DLD1 (cell line): ENCODE measurements around the gene ZNF254.
"Not testable (repeated sequence)": the region's sequence is repeated elsewhere in the genome, so short reads cannot be mapped to it uniquely, and the experiment has no call there.

Experiments
- in situ Hi-C: cut with HindIII; loops from 2 replicates; pipeline ENCODE4 v1.10.0; 2017; ENCODE audit warnings: low sequenced_read_pairs

The ZNF254 gene

GRCh38 chr19:24086974-24087595 lies at the start of gene ZNF254:
Gene ZNF254 (plus strand): TSS chr19:24087187. CDS start chr19:24087308, 121 bp downstream.
- in situ Hi-C loops: no loop called here

- in situ Hi-C loops: no loop called here
These were observed 46.4 kb upstream of the ZNF254 start for GRCh38 chr19:24040621-24041020.

DNA sequence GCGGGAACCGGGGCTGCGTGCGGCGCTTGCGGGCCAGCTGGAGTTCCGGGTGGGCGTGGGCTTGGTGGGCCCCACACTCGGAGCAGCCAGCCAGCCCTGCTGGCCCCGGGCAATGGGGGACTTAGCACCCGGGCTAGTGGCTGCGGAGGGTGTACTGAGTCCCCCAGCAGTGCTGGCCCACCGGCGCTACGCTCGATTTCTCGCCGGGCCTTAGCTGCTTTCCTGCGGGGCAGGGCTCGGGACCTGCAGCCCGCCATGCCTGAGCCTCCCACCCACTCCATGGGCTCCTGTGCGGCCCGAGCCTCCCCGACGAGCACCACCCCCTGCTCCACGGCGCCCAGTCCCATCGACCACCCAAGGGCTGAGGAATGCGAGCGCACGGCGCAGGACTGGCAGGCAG lies 45.7 kb upstream of the ZNF254 start:
- in situ Hi-C loops: not testable (repeated sequence)

DNA sequence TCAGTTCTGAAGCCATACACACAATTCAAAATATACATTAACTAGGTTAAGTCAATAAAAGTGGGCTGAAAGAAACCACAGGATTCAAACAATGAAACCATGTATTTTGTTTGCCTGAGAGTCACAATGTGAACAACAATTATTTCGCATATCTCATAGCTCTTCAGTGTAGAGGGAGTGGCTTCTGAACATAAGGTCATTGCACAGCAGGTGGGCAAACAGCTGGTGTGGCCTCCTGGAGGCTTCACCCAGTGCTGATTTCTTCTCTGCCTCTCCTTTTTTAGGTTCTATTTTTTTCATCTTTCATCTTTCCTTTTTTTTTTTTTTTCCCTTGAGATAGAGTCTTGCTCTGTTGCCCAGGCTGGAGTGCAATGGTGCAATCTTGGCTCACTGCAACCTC lies 40.4 kb upstream of the ZNF254 start:
- in situ Hi-C loops: no loop called here

GRCh38 chr19:24048261-24048660 lies 38.7 kb upstream of the ZNF254 start:
- in situ Hi-C loops: no loop called here

DNA sequence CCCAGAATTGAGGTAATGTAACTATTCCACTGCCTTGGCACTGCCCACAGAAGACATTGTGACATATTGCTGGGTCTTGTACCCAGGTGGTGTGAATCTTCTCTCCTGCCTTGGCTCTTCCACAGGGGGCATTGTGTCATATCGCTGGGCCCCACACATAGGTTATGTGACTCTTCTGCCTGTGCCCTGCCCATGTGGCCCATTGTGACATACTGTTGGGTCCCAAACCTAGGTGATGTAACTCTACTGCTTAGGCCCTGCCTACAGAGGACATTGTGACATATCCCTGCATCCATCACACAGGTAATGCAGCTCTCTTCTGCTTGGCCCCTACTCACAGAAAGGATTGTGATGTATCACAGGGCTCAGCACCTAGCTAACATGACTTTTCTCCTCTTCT lies 37.5 kb upstream of the ZNF254 start:
- in situ Hi-C loops: no loop called here

GRCh38 chr19:24051516-24051915 lies 35.5 kb upstream of the ZNF254 start:
- in situ Hi-C loops: no loop called here

DNA sequence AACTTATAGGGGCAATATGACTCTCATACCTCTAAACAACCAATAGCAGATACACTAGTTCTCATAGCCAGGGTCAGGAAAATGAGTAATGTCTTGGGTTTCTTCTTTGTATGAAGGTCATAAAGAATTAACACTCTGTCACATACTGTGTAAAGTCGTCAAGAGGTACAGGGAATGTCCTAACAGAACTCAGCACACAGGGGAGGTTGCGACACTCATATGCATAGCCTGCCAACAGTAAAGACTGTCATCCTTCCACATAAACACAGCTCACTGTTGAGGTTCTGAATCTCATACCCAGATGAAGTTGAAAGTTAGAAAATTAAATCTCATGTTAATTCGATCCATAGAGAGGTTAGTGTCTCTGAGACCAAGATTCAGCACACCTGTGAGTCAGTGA lies 34.2 kb upstream of the ZNF254 start:
- in situ Hi-C loops: no loop called here

DNA sequence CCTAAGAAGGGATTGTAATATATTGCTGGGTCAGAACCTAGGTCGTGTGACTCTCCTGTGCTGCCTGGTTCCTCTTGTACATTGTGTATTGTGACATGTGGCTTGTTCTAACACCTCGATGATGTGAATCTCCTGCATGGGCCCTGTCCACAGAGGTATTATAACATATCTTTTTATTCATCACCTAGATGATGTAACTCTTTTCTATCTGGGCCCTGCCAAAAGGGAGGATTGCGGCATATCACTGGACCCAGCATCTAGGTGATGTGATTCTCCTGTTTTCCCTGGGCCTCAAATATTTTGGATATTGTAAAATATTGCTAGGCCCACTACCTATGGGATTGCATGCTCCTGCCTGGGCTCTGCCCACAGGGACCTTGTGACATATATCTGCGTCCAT lies 33.4 kb upstream of the ZNF254 start:
- in situ Hi-C loops: no loop called here

- in situ Hi-C loops: no loop called here
These were observed 32.7 kb upstream of the ZNF254 start for GRCh38 chr19:24054044-24054935.

- in situ Hi-C loops: no loop called here
These were observed 31.4 kb upstream of the ZNF254 start for GRCh38 chr19:24055548-24055947.

DNA sequence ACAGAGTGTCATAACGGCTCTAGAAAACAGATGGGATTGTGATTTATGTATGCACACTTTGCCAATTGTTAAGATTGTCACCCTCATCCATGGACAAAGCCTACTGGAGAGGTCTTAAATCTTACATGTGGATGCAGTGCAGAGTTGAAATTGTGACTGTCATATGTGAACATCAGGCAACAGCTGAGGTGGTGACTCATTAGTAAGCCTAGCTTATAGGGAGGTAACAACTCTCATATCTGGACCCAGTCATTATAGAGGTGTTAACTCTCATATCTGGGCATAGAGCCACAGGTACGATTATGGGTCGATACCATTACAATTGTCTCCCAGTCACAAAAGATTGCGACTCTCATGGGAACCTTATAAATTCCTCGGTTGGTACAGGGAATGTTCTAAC lies 29.8 kb upstream of the ZNF254 start:
- in situ Hi-C loops: no loop called here

- in situ Hi-C loops: no loop called here
These were observed 27.3 kb upstream of the ZNF254 start for GRCh38 chr19:24059563-24060295.

GRCh38 chr19:24060687-24061356 lies 26.2 kb upstream of the ZNF254 start:
- in situ Hi-C loops: no loop called here

- in situ Hi-C loops: no loop called here
These were observed 24.8 kb upstream of the ZNF254 start for GRCh38 chr19:24062190-24062589.

- in situ Hi-C loops: no loop called here
These were observed 23.7 kb upstream of the ZNF254 start for GRCh38 chr19:24063295-24063694.

DNA sequence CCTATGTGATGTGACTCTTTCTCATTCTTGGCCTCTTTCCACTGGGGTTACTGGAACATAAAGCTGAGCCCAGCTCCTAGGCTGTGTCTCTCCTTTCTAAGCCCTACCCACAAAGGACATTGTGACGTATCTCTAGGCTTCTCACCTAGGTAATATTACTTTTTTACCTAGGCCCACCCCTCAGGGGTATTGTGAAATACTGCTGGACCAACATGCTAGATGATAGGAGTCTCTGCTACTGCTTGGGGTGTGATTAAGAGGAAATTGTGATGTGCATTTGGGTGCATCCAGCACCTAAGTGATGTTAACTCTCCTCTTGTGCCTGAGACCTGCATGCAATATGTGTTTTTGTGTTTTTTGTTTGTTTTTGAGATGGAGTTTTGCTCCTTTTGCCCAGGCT lies 22.8 kb upstream of the ZNF254 start:
- in situ Hi-C loops: no loop called here

GRCh38 chr19:24065243-24065642 lies 21.7 kb upstream of the ZNF254 start:
- in situ Hi-C loops: no loop called here

- in situ Hi-C loops: no loop called here
These were observed 21.0 kb upstream of the ZNF254 start for GRCh38 chr19:24065865-24066604.

- in situ Hi-C loops: no loop called here
These were observed 16.9 kb upstream of the ZNF254 start for GRCh38 chr19:24069905-24070657.
